NCI-H82 treated with DMSO at 0.1 percent for 48 hours (cell line): ENCODE data around the gene EPSTI1.

Experiments
- DNase-seq: peaks from one replicate; lab custom pipeline; 2025; ENCODE audit not compliant: unreplicated experiment; lab: John Stamatoyannopoulos, UW

EPSTI1 gene

GRCh38 chr13:42991898-42992763, at the start of gene EPSTI1:
Gene EPSTI1 (minus strand): TSS chr13:42992241. CDS start chr13:42992165, 76 bp downstream.
- no peak for DNase-seq

GRCh38 chr13:43041369-43041921, 49.4 kb upstream of the EPSTI1 start:
- no peak for DNase-seq

GRCh38 chr13:43040581-43041368, 48.7 kb upstream of the EPSTI1 start:
- DNase-seq = peak; percentile 62

GRCh38 chr13:43039966-43040365, 47.9 kb upstream of the EPSTI1 start:
- no peak for DNase-seq

- DNase-seq = no peak
Measured at GRCh38 chr13:43036351-43037250, 44.6 kb upstream of the EPSTI1 start.

- DNase-seq = no peak
Measured at GRCh38 chr13:43033038-43033437, 41.0 kb upstream of the EPSTI1 start.

- DNase-seq = no peak
Measured at GRCh38 chr13:43031881-43032280, 39.8 kb upstream of the EPSTI1 start.

GRCh38 chr13:43030548-43030947, 38.5 kb upstream of the EPSTI1 start:
- DNase-seq = no peak

- no peak for DNase-seq
Measured at GRCh38 chr13:43026262-43026661, 34.2 kb upstream of the EPSTI1 start.

- DNase-seq = peak; percentile 83
Measured at GRCh38 chr13:43023289-43023963, 31.4 kb upstream of the EPSTI1 start, which contains the start of gene DNAJC15. Gene DNAJC15 (plus strand): TSS chr13:43023586. CDS start chr13:43023627, 41 bp downstream.

- DNase-seq = no peak
Measured at GRCh38 chr13:43022934-43023288, 30.9 kb upstream of the EPSTI1 start.

- DNase-seq = no peak
Measured at GRCh38 chr13:43021926-43022670, 30.1 kb upstream of the EPSTI1 start.

- no peak for DNase-seq
Measured at GRCh38 chr13:43020794-43021193, 28.8 kb upstream of the EPSTI1 start.

- DNase-seq = no peak
Measured at GRCh38 chr13:43019811-43020210, 27.8 kb upstream of the EPSTI1 start.

GRCh38 chr13:43016226-43016625, 24.2 kb upstream of the EPSTI1 start:
- DNase-seq = no peak

GRCh38 chr13:43014162-43014561, 22.1 kb upstream of the EPSTI1 start:
- DNase-seq = no peak

- no peak for DNase-seq
Measured at GRCh38 chr13:43009506-43009905, 17.5 kb upstream of the EPSTI1 start.

GRCh38 chr13:43008596-43008995, 16.6 kb upstream of the EPSTI1 start:
- no peak for DNase-seq

- no peak for DNase-seq
Measured at GRCh38 chr13:43006893-43007631, 15.0 kb upstream of the EPSTI1 start.
